ENCODE measurements around the gene FKBP8. TPM values are rescaled to one million over a fixed set of nuclear protein-coding genes. Genes with fewer than 3 reads are reported as not detected.

FKBP8 gene
- total RNA-seq, 1 experiment from 2014 or later: 261 TPM

DNA sequence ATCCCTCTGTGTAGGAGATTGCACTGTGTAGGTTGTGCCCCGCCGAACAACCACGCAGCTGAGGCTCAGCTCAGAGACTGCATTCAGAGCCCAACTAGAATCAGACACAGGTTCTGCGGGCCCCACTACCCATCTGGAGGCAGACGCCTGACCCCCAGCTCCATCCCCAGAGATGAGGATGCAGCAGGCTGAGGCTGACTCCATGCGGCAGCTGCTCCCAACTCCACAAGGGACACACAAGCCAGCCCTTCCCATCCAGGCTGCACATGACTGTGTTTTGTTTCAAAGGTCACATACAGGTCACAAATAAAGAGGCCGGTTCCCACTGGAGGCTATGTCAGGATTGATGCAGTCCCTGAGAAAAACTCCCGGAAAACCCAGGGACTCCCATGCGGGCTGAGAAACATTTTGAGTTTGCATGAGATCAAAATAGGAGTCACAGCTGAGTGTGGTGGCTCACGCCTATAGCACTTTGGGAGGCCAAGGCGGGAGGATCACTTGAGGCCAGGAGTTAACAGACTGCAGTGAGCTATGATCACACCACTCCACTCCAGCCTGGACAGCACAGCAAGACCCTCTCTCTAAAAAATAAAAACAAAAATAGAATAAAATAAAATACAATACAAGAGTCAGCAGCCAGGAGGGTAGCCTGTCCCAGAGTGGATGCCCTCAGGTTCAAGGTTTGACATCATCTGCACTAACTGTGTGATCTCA lies 35.5 kb downstream of the FKBP8 start:
- ChIA-PET RAD21 (ENCODE audit: low non-redundant PET in 1 of 2, low total read pairs in 2 of 2, uncharacterized antibody in 2 of 2, unreplicated experiment in 2 of 2) (no interaction called here), CTCF (interaction anchor here (1.5 kb wide), 1 partner anchor 12 kb away, joined by 4 read pairs; no protein-coding TSS in a partner anchor), POLR2A (no interaction called here)
- no peak for ATAC-seq
- H3K9ac ChIP-seq (ENCODE audit: low read length): no peak overlapping the region
- BruUV-seq (replicated peaks): no TSS peak
- no peaks in the 10 kb centered on the region for H3K36me3 ChIP-seq (ENCODE audit: control insufficient read depth in 1 of 2, insufficient read depth in 2 of 2, low read length in 2 of 2)
- peaks cover 7% of the 10 kb centered on the region; the same call in 1 of the 2 replicates for H4K20me1 ChIP-seq (ENCODE audit: insufficient read depth)
- H3K9me2 ChIP-seq (ENCODE audit: insufficient read depth): no peaks in the 10 kb centered on the region
- H3K4me3 ChIP-seq (replicated peaks in 1 of 2; ENCODE audit: low read depth in 1 of 2, low read length in 2 of 2): no peak overlapping the region
- intact Hi-C loops (cut with micrococcal nuclease): no loop called here
- peaks cover 95% of the 10 kb centered on the region for H3K79me2 ChIP-seq (ENCODE audit: insufficient read depth, low read length)
- no peaks in the 10 kb centered on the region for H3K9me3 ChIP-seq (ENCODE audit: control insufficient read depth in 1 of 2, insufficient read depth in 1 of 2, low read depth in 1 of 2, low read length in 2 of 2)
- H3K27me3 ChIP-seq (ENCODE audit: insufficient read depth, low read length): no peaks in the 10 kb centered on the region
- H3K27ac ChIP-seq (ENCODE audit: low read depth, low read length): no peak overlapping the region
- DNase-seq (ENCODE audit: low read depth, low spot score): no peak
- TF ChIP-seq, protein P1, sequence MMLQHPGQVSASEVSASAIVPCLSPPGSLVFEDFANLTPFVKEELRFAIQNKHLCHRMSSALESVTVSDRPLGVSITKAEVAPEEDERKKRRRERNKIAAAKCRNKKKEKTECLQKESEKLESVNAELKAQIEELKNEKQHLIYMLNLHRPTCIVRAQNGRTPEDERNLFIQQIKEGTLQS (IDR thresholded peaks at IDR 0.05): no peak
- TF ChIP-seq JUND (IDR thresholded peaks at IDR 0.05) (no peak), POLR2A (IDR thresholded peaks at IDR 0.05; ENCODE audit: borderline replicate concordance, extremely low read depth, insufficient read depth, insufficient read length) (no peak), SIN3A (IDR thresholded peaks at IDR 0.05; ENCODE audit: low read depth) (no peak), CBX3 (IDR thresholded peaks at IDR 0.05; ENCODE audit: low read depth) (no peak), ZNF274 (IDR thresholded peaks at IDR 0.05; ENCODE audit: low read depth, low read length) (no peak), ZFX (IDR thresholded peaks at IDR 0.05) (no peak), FOSL1 (IDR thresholded peaks at IDR 0.05; ENCODE audit: low read depth) (no peak), SRF (IDR thresholded peaks at IDR 0.05; ENCODE audit: low read depth) (no peak), EZH2 (IDR thresholded peaks at IDR 0.05) (no peak), CEBPB (IDR thresholded peaks at IDR 0.05; ENCODE audit: low read depth) (no peak), TCF7L2 (IDR thresholded peaks at IDR 0.05; ENCODE audit: borderline replicate concordance, extremely low read depth, insufficient read depth, insufficient read length) (no peak), SP1 (IDR thresholded peaks at IDR 0.05; ENCODE audit: low read depth) (no peak), EZH2phosphoT487 (IDR thresholded peaks at IDR 0.05; ENCODE audit: borderline replicate concordance) (no peak)
- TF ChIP-seq, protein P2, sequence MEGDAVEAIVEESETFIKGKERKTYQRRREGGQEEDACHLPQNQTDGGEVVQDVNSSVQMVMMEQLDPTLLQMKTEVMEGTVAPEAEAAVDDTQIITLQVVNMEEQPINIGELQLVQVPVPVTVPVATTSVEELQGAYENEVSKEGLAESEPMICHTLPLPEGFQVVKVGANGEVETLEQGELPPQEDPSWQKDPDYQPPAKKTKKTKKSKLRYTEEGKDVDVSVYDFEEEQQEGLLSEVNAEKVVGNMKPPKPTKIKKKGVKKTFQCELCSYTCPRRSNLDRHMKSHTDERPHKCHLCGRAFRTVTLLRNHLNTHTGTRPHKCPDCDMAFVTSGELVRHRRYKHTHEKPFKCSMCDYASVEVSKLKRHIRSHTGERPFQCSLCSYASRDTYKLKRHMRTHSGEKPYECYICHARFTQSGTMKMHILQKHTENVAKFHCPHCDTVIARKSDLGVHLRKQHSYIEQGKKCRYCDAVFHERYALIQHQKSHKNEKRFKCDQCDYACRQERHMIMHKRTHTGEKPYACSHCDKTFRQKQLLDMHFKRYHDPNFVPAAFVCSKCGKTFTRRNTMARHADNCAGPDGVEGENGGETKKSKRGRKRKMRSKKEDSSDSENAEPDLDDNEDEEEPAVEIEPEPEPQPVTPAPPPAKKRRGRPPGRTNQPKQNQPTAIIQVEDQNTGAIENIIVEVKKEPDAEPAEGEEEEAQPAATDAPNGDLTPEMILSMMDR (IDR thresholded peaks at IDR 0.05 in 2 of 3, conservative IDR thresholded peaks at IDR 0.05 in 1 of 3; ENCODE audit: borderline replicate concordance in 1 of 3, insufficient read depth in 1 of 3, low read depth in 2 of 3, low read length in 2 of 3): no peak
- TF ChIP-seq, protein P3, sequence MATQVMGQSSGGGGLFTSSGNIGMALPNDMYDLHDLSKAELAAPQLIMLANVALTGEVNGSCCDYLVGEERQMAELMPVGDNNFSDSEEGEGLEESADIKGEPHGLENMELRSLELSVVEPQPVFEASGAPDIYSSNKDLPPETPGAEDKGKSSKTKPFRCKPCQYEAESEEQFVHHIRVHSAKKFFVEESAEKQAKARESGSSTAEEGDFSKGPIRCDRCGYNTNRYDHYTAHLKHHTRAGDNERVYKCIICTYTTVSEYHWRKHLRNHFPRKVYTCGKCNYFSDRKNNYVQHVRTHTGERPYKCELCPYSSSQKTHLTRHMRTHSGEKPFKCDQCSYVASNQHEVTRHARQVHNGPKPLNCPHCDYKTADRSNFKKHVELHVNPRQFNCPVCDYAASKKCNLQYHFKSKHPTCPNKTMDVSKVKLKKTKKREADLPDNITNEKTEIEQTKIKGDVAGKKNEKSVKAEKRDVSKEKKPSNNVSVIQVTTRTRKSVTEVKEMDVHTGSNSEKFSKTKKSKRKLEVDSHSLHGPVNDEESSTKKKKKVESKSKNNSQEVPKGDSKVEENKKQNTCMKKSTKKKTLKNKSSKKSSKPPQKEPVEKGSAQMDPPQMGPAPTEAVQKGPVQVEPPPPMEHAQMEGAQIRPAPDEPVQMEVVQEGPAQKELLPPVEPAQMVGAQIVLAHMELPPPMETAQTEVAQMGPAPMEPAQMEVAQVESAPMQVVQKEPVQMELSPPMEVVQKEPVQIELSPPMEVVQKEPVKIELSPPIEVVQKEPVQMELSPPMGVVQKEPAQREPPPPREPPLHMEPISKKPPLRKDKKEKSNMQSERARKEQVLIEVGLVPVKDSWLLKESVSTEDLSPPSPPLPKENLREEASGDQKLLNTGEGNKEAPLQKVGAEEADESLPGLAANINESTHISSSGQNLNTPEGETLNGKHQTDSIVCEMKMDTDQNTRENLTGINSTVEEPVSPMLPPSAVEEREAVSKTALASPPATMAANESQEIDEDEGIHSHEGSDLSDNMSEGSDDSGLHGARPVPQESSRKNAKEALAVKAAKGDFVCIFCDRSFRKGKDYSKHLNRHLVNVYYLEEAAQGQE (IDR thresholded peaks at IDR 0.05; ENCODE audit: low read depth): no peak
- H3K4me1 ChIP-seq (ENCODE audit: control insufficient read depth in 1 of 2, insufficient read depth in 2 of 2, low read length in 2 of 2): peaks cover 18 to 38% of the 10 kb centered on the region in 2 experiments; a peak in 3 of 4 replicates
- H2AFZ ChIP-seq (ENCODE audit: low read depth, low read length, poor library complexity, severe bottlenecking): no peak overlapping the region
- H3K4me2 ChIP-seq (ENCODE audit: low read length): no peak overlapping the region
